HG02943 (cell line): Measurements from ENCODE around the gene NUTM2A.
"Not testable (repeated sequence)": the region's sequence is repeated elsewhere in the genome, so short reads cannot be mapped to it uniquely, and the experiment has no call there.

ENCODE experiments used
- ATAC-seq: cut with Tn5 transposase; IDR thresholded peaks from one replicate; pipeline ENCODE4 v1.9.1; 2021; ENCODE audit warnings: mild to moderate bottlenecking, low read depth, moderate library complexity; ENCODE audit not compliant: unreplicated experiment

Gene NUTM2A, protein sequence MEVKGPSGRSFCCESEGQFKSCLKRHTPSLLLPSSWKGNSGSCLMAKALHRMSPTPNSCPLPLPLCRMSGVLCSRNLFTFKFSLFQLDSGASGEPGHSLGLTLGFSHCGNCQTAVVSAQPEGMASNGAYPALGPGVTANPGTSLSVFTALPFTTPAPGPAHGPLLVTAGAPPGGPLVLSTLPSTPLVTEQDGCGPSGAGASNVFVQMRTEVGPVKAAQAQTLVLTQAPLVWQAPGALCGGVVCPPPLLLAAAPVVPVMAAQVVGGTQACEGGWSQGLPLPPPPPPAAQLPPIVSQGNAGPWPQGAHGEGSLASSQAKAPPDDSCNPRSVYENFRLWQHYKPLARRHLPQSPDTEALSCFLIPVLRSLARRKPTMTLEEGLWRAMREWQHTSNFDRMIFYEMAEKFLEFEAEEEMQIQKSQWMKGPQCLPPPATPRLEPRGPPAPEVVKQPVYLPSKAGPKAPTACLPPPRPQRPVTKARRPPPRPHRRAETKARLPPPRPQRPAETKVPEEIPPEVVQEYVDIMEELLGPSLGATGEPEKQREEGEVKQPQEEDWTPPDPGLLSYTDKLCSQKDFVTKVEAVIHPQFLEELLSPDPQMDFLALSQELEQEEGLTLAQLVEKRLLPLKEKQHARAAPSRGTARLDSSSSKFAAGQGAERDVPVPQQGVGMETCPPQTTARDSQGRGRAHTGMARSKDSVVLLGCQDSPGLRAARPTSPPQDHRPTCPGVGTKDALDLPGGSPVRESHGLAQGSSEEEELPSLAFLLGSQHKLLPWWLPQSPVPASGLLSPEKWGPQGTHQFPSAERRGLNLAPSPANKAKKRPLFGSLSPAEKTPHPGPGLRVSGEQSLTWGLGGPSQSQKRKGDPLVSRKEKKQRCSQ

DNA sequence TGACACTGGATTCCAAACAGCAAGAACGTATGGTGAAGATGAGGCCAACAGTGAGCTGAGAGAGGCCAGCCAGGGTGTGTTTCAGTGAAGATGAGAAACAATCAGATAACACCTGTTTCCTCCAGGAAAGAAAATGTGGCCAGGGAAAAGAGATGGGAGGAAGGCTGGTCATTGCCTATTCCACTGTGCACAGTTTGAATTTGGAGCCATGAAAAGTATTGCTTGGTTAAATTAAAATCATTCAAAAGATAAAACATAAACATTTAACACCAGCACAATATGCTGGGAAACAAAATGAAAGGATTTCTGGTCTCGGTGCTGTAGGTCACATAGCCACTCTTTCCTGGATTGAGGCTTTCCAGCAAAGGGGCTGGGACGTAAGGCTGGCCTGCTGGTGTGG lies at the start of gene NUTM2A:
Gene NUTM2A (plus strand): TSS at position 301 of the 400 bp plus-strand sequence. CDS start 383 bp downstream, outside the sequence.
- not testable (repeated sequence) for ATAC-seq

DNA sequence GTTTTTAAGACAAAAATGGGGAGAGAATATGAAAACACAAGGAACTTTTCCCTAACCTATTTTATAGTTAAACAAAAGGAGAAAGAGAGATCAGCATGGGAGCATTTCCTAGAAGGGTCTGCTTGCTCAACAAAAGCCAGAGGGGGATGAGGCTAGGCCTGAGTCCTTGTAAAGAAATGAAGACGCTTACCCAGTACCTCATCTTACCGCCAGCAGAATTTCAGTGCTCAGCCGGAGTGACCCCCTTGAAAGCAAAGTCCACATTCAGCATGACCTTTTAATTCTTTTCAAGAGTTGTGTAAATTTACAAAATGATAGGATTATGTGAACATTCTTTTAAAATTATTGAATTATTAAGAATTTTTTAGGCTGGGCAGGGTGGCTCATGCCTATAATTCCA lies 47.7 kb upstream of the NUTM2A start:
- ATAC-seq, result not testable (repeated sequence)

DNA sequence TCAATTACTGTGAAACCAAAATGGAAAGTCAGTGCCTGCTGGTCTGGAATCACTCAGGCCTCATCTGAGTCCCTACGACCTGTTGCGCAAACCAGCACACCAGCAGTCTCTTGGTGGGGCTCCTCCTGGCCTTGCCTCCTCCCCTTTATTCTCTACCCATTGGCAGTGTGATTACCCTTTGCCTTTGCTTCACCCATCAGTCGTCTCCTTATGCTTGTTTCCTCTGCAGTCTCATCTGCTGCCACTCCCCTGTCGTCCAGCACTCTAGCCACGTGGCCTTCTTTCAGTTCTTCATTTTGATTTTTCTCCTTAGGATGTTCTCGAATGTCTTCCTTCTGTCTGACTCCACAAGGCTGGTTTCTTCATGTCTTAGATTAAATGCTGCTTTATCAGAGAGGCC lies 40.8 kb upstream of the NUTM2A start:
- not testable (repeated sequence) for ATAC-seq

DNA sequence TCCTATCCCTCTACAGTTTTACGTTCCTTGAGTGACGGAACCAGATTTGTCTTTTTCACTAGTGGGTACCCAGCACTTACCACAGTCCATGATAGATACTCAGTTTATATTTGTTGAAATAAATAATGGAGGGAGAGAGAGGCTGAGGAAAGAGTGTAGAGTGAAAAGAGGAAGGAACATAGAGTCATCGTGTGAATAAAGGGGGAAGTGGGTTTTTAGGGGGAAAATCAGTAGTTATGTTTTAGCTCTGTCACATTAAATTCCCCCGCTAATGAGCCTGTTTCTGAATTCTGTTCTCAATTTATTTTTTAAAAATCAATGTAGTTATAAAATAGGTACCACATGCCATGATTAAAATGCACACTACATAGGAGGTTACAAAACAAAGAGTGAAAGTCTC lies 39.2 kb upstream of the NUTM2A start:
- not testable (repeated sequence) for ATAC-seq

DNA sequence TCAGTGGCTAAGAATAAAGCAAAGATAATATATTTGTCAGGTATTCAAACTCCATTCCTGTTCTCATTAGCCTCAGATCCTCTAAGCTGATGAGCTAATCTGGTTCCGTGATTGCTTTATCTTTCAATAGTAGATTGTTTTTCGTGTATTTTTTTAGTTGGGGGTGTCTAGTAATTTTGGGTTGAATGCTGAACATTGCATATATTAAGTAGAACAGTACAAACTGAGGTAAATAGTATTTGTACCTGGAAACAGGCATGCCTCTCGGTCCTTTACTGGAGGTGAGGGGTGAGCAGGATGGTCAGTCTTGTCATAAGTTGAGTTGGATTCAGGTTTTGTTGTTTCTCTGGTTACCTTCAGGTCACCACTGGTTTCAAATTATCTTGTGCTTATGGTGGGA lies 37.7 kb upstream of the NUTM2A start:
- ATAC-seq, result not testable (repeated sequence)

DNA sequence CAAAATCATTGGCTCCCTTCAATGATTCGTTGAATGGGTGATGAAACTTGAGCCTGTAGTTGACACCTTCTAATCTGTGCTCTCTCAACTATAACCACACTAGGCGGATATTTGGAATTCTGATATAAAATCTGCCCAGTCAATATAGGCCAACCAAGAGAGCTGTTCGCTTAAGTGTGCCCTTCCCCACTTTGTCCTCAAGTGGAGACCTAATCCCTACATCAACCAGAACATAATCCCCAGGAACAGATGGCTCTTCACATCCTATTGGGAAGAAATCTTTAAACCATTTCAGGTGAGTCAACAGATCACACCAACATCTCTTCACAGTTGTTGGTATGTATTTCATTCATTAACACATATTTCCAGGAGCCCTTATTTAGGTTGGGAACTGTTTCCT lies 33.4 kb upstream of the NUTM2A start:
- ATAC-seq, result not testable (repeated sequence)

DNA sequence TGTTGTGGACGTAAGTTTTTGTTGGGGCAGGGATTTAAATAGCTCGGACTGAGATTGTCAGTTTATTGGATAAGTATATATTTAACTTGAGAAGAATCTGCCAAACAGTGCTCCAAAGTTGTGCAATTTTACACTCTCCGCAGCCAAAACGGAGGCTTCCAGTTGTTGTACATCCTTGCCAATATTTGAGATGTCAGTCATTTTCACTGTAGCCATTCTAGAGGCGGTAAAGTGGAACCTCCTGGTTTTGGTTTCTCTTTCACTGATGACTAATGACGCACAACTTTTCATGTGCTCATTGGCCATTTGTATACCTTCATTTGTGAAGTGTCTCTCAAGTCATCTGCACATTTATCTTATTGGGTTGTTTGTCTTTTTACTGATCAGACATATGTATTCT lies 24.3 kb upstream of the NUTM2A start:
- ATAC-seq, result peak; percentile 47

DNA sequence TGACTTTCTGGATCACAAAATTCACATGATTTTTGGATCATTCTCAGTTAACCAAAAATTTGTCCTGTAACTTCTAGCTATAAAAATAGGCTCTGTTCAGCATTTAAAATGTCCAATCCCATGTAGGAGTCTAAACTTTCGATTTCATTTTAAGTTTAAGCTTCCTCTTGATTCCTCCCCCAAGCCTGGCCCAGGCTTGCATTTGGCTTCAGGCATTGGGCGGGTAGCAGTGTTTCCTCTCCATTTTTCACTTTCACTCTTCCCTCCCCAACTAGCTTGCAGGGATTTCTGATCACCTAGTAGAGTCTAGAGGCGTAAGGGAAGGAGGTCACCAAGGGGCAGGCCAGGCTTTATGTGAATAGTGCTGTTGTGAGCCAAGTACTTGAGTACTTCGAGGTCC lies 20.4 kb upstream of the NUTM2A start:
- ATAC-seq, result not testable (repeated sequence)

DNA sequence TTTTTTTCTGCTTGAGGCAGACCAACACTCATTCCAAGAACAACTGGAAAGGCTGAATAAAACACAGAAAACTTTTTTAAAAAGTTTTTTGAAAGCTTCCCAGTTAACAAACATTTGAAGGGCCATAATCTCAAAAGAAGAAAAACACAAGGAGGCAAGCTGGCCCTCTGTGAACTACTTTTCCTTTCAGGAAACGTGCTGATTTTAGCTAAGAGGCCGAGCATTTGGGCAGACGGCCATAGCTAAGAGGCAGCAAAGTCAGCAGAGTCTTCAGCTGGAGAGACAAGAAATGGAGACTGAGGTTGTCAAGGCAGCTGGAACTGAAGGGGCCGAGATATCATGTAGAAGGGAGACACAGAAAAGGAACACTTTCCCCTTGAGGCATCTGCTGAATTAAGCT lies 18.3 kb upstream of the NUTM2A start:
- not testable (repeated sequence) for ATAC-seq

DNA sequence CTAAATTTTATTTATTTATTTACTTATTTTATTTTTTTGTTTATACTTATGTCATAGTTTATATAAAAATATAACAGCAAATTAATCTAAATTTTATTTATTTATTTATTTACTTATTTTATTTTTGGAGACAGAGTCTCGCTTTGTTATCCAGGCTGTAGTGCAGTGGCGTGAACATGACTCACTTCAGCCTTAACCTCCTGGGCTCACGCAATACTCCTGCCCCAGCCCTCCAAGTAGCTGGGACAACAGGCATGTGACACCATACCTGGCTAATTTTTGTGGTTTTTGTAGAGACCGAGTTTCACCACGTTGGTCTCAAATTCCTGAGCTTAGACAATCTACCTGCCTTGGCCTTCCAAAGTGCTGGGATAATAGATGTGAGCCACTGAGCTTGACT lies 14.9 kb upstream of the NUTM2A start:
- not testable (repeated sequence) for ATAC-seq

DNA sequence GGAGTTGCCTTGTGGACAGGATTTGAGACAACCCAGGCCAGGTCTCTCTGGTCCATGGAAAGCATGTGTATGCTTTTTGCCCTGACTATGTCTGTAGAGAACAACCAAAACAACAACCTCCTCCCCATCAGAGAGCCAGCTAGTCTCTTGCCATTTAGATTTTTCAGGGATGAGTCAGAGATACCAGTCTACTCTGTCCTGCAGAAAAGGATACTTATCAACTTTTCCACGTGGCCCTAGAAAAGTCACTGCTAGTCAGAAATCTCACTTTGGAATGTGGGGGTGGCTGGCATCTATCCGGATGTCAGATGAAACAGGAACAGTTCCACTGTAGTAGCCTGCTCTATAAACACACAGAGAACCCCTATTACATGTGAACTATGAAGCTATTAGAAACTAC lies 13.4 kb upstream of the NUTM2A start:
- not testable (repeated sequence) for ATAC-seq

DNA sequence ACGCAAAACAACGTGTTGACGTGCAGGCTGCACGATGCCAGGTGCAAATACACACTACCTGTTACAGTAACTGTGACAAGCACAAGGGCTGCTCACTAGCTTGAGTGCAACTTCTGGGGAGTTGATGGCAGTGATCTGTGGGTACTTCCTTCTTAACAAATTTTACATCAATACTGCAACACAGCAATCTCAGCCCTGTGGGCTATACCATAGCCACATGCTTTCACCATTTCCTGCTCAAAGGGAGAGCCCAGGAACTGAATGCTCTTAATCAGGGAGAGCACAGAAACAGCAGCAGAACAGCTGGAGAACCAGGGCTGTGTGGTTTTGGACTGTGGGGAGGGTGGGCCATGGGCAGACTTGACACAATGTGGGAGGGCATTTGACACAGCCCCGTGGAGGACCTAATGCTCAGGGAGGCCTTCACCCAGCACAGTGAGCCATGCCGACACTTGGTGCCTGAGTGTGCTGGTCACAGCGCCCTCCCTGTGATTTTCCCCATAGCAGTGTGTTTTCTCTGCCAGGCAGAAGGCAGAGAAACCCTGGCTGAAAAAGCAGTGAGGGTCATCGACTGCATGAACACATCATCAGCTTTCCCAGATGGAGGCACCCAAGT lies 12.0 kb upstream of the NUTM2A start:
- ATAC-seq, result not testable (repeated sequence)

DNA sequence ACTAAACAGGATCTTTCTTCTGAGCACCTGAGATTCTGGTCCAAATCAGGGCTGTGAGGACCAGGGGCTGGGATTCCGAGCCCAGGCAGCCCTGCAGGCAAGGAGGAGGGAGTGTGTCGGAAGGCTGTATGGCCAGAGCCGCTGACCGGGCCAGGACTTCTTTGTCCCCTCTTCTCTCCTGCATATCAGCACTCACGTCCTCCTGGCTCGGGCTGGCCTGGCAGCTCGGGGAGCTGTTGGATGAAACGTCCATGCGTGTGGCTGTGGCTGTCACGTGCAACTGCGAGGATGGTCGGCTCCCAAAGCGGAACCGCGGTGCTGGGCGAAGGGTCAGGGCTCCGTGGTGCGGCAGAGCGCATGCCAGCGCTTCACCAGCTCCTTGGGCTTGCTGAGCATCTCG lies 11.4 kb upstream of the NUTM2A start:
- ATAC-seq, result not testable (repeated sequence)

DNA sequence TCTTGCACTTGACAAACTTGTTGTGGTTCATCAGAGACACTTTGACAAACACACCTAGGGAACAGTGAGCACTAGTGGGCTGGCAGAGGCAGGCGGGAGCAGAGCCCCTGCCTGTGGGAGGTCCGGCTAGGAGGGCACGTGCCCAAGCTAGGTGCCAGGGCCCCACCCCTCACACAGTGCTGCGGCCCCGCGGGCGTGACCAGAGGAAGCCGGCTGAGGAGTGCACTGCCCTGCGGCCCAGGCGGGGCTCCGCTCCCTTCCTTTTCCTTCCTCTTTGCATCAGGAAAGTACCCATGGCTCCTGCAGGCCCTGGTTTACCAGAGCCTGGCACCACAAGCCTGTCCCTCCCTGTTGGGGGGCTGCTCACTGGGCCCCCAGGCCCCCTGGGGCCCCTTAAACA lies 9.1 kb upstream of the NUTM2A start:
- ATAC-seq, result not testable (repeated sequence)

DNA sequence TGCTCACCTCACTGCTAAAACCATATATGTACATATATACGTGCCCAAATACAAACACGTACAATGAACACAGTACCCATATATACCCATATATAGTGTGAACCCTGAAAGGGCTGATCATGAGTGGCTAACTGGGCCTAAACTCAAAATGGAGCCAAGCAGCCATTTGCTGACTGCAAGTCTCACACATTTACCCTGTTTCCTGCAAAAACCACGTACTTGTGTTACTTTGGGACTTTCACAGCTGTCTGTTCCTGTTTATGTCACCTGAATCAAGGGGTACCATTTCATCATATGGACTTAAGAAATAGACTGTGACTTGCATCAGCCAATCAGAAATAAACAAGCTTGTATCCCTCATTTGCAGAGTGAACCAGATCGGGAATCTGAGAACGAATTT lies 5.9 kb upstream of the NUTM2A start:
- ATAC-seq, result not testable (repeated sequence)

DNA sequence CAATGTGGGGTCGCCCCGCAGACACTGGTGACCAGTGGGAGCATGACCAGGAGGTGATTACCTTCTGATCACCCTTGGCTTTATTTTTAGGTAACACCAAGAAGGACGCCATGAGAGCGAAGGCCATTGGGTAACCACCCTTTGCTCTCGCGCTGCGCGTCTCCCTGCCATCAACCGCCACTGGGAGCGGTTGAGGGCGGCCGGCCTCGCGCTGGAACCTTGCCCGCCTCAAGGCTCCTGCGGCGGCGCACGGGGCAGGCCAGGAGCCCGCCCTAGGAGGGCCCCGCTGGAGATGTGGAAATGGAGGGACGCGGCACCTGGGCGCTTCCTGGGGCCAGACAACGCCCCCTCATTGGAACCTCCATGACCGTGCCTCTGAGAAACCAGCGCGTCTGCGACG lies 2.5 kb upstream of the NUTM2A start:
- not testable (repeated sequence) for ATAC-seq

DNA sequence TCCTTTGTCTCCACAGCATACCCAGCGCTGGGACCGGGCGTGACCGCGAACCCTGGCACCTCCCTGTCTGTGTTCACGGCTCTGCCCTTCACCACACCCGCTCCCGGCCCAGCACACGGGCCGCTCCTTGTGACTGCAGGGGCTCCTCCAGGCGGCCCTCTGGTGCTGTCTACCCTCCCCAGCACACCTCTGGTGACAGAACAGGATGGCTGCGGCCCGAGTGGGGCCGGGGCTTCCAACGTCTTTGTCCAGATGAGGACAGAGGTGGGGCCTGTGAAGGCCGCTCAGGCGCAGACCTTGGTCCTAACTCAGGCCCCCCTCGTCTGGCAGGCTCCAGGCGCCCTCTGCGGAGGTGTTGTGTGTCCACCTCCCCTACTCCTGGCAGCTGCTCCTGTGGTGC lies 3.0 kb downstream of the NUTM2A start:
- not testable (repeated sequence) for ATAC-seq

DNA sequence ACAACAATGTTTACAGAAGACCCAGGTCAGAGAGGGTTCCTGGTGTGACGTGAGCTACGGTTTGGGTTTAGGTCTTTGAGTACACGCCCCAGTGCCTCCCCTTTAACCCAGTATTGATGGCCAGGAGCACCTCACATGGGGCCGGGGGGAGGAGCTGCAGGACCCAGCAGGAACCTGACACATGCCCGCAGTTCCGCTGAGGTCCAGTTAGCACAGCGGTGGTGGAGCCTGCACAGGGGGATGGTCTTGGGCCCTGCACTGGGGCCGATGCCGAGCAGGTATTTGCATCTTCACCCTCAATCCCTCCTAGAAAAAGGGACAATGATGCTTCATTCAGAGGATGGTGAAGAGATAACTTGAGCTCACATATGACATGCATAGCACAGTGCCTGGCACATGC lies 4.0 kb downstream of the NUTM2A start:
- not testable (repeated sequence) for ATAC-seq

DNA sequence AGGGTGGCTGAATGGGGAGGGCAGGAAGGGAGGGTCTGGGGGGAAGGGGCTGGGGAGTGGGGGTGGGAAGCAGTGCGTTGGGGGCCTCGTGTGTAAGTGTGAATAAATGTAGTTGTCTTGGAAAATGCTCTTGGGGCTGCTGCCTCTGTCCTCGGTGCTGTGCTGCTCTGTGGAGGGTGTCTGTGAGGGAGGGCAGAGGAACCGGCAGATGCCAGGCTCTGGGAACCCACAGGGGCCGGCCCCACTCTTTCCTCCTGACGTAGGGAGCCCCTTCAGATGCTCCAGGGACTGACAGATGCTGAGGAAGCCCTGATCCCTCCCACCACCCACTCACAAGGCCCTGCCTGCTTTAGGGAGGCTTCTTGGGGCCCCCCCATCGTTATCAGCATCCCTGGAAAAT lies 9.6 kb downstream of the NUTM2A start:
- ATAC-seq, result not testable (repeated sequence)

DNA sequence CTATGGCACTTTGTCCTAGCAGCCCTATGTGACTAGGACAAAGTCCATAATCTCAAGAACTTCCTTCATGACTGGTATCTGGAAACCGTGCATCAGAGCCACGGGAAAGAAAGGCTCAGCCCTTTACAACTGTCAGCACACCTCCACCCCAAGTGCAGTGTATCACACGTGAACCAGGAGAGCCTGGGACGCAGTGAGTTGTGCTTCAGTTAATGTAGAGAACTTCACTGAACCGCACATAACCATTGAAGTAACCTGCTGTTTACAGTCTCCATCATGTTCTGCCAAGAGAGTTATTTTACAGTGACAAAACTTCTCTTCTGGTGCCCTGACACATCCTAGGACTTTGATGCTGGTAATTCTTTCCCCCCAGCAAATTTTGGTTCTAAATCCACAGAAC lies 12.0 kb downstream of the NUTM2A start:
- ATAC-seq, result not testable (repeated sequence)

DNA sequence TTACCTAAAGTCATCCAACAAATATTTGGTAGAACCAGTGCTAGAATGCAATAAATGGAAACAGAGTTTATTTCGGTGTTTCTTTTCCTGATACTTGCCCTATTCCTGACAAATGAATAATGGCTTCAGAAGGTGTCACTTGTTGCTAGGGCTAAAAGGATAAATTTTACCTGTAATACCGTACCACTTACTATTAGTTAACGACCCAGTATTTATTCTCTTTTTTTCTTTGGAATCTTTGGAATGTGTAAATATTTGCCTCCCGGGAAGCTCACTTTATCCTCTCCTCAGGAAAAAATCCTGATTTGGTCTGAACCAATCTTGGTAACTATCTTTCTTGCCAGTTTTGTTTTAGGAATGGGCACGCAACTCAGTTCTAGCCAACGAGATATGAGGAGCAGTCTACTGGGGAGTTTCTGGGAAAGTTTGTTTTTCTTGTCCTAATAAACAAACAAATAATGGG lies 14.1 kb downstream of the NUTM2A start:
- not testable (repeated sequence) for ATAC-seq
